IMR-90 (cell line): Measurements from ENCODE around the gene PPP1R12B.
"Not testable (repeated sequence)": the region's sequence is repeated elsewhere in the genome, so short reads cannot be mapped to it uniquely, and the experiment has no call there.

Experiments
- BHLHE40 ChIP-seq: fragments of 150-350 bp; IDR thresholded peaks from 2 replicates; pipeline ENCODE4 v1.6.1; 2016; ENCODE audit warnings: mild to moderate bottlenecking, low read depth, low read length
- CEBPB ChIP-seq: IDR thresholded peaks from 2 replicates; pipeline ENCODE4 v1.6.1; 2012; ENCODE audit warnings: low read depth, low read length, improper control_type of control experiment
- CTCF ChIP-seq: conservative IDR thresholded peaks from 2 replicates; pipeline ENCODE4 v1.5.1; 2012; ENCODE audit warnings: mild to moderate bottlenecking, low read depth, low read length, improper control_type of control experiment
- MAFK ChIP-seq: IDR thresholded peaks from 2 replicates; pipeline ENCODE4 v1.6.1; 2012; ENCODE audit warnings: low read depth, low read length, improper control_type of control experiment
- MXI1 ChIP-seq: IDR thresholded peaks from 2 replicates; pipeline ENCODE4 v1.6.1; 2012; ENCODE audit warnings: low read depth, mild to moderate bottlenecking, low read length, moderate library complexity, borderline replicate concordance
- POLR2A ChIP-seq: IDR thresholded peaks from 2 replicates; pipeline ENCODE4 v1.6.1; 2012; ENCODE audit warnings: mild to moderate bottlenecking, low read depth, low read length
- RAD21 ChIP-seq: IDR thresholded peaks from 2 replicates; pipeline ENCODE4 v1.6.1; 2012; ENCODE audit warnings: low read length, improper control_type of control experiment
- RCOR1 ChIP-seq: IDR thresholded peaks from 2 replicates; pipeline ENCODE4 v1.6.1; 2012; ENCODE audit warnings: mild to moderate bottlenecking, low read length, improper control_type of control experiment; ENCODE audit not compliant: insufficient replicate concordance
- TF ChIP-seq, protein P1 (sequence below): fragments of 150-350 bp; IDR thresholded peaks from 2 replicates; pipeline ENCODE4 v1.6.1; 2017; ENCODE audit warnings: mild to moderate bottlenecking, antibody characterized with exemption, low read length, low read depth

DNA sequence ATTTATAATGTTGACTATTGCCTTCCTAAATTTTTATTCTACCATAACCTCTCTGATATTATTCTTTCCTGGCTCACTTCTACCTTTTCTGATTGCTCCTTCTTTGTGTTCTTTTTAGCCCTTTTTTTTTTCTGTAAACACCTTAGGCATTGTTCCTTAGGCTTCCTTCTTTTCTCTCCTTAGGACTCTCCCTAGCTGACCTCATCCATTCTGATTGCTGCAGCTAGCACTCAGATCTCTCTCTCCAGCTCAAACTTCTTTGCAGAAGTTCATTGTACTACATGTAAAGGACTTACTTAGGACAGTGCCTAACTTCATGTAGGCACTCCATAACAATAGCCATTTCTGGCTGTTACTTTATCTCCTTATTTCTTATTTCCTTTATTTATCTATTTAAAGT is 117.8 kb downstream of the PPP1R12B start:
- TF ChIP-seq RCOR1, CTCF, RAD21, BHLHE40, CEBPB, POLR2A, MXI1, MAFK: not testable (repeated sequence)
- TF ChIP-seq, protein P1, sequence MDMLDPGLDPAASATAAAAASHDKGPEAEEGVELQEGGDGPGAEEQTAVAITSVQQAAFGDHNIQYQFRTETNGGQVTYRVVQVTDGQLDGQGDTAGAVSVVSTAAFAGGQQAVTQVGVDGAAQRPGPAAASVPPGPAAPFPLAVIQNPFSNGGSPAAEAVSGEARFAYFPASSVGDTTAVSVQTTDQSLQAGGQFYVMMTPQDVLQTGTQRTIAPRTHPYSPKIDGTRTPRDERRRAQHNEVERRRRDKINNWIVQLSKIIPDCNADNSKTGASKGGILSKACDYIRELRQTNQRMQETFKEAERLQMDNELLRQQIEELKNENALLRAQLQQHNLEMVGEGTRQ: not testable (repeated sequence)
